Activated CD8-positive, alpha-beta T cell treated with anti-CD3 and anti-CD28 coated beads for 36 hours (primary cell): ENCODE data around the gene FAM83F. TPM values are rescaled to one million over a fixed set of nuclear protein-coding genes. Genes with fewer than 3 reads are reported as not detected.

Experiments
- ATAC-seq: fragments of 200-7000 bp; cut with Tn5 transposase; one replicate; pipeline ENCODE4 v1.10.0; 2021; ENCODE audit warnings: mild to moderate bottlenecking, moderate library complexity
- CTCF ChIA-PET: fragments of 350-600 bp; sonication (Branson Sonifier 250); formaldehyde crosslinking; loops from one replicate; lab custom pipeline; 2021; ENCODE audit warnings: antibody characterized with exemption; lab: Charles Lee
- POLR2A ChIA-PET: fragments of 350-600 bp; sonication (Branson Sonifier 250); formaldehyde crosslinking; loops from one replicate; lab custom pipeline; 2021; ENCODE audit warnings: antibody characterized with exemption; lab: Charles Lee
- DNase-seq: peaks from one replicate; pipeline ENCODE4 v3.0.0-alpha.2; 2020
- H3K27ac Mint-ChIP-seq: one replicate; pipeline ENCODE4 v1.8.0; 2021; ENCODE audit warnings: mild to moderate bottlenecking, mixed read lengths
- H3K27me3 Mint-ChIP-seq: one replicate; pipeline ENCODE4 v1.8.0; 2021; ENCODE audit warnings: mixed read lengths
- H3K36me3 Mint-ChIP-seq: one replicate; pipeline ENCODE4 v1.8.0; 2021; ENCODE audit warnings: low read depth, mixed read lengths
- H3K4me1 Mint-ChIP-seq: one replicate; pipeline ENCODE4 v1.8.0; 2021; ENCODE audit warnings: low read depth, mixed read lengths
- H3K4me3 Mint-ChIP-seq: one replicate; pipeline ENCODE4 v1.8.0; 2021; ENCODE audit warnings: mild to moderate bottlenecking, moderate library complexity, mixed read lengths
- H3K9me3 Mint-ChIP-seq: one replicate; pipeline ENCODE4 v1.8.0; 2021; ENCODE audit warnings: mixed read lengths
- intact Hi-C: fragments of 100-400 bp; cut with micrococcal nuclease; formaldehyde crosslinking; loops from one replicate; pipeline ENCODE4 v1.10.0; 2022
- total RNA-seq, 2 experiments: library from RNA; stranded (reverse); gene quantifications; one replicate each; pipeline ENCODE4 v1.2.3, GENCODE V29; 2021
- TF ChIP-seq, protein P1 (sequence below): fragments of 200-600 bp; IDR thresholded peaks from one replicate; pipeline ENCODE4 v1.8.0; 2022; ENCODE audit warnings: antibody characterized with exemption, mild to moderate bottlenecking

The FAM83F gene
- total RNA-seq, 2 experiments from 2014 or later, result 1.5 to 2.0 TPM

DNA sequence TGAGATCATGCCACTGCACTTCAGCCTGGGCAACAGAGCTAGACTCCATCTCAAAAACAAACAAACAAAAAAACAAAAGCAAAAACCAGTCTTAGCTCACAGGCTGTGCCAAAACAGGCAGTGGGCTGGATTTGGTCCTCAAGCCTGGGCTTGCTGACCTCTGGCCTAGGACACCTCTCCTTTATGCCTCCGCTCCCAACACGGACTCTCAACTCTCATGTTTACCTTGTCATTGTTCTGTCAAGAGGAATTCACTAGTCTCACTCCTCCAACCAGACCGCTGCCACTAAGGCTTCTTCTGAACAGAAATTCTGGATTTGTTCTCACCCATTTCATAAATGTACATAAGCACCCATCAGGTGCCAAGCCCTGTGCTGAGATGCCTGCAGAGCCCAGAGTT is 42.6 kb downstream of the FAM83F start:
- TF ChIP-seq, protein P1, sequence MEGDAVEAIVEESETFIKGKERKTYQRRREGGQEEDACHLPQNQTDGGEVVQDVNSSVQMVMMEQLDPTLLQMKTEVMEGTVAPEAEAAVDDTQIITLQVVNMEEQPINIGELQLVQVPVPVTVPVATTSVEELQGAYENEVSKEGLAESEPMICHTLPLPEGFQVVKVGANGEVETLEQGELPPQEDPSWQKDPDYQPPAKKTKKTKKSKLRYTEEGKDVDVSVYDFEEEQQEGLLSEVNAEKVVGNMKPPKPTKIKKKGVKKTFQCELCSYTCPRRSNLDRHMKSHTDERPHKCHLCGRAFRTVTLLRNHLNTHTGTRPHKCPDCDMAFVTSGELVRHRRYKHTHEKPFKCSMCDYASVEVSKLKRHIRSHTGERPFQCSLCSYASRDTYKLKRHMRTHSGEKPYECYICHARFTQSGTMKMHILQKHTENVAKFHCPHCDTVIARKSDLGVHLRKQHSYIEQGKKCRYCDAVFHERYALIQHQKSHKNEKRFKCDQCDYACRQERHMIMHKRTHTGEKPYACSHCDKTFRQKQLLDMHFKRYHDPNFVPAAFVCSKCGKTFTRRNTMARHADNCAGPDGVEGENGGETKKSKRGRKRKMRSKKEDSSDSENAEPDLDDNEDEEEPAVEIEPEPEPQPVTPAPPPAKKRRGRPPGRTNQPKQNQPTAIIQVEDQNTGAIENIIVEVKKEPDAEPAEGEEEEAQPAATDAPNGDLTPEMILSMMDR, result no peak
- intact Hi-C loops, result no loop called here

DNA sequence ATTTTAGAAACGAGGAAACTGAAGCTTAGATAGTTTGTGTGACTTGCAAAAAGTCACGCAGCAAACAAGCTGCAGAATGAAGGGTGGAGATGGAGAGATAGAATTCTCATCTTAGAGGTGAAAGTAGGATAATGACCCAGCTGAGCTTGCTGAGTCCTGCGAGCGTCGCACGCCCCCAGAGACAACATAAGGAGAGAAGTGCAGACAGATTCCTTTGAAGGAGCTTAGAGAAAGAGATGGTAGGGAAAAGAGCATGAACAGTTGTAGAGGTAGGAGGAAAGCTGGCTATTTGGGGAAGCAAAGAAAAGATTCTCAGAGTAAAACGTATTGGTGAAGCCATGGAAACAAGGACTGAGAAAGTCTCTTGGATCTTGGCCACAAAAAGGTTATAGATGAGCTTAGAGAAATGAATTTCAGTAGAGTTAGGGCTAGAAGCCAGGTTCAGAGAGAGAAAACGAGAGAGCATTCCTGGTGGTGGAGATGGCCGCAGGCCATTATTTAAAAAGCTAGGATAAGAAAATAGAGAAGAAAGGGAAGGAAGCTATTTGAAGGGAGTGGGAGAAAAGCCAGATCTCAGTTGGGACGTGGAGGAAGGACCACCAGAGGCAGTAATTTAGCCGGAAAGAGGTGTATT is 44.8 kb downstream of the FAM83F start:
- H3K4me3 Mint-ChIP-seq, result no peak overlapping the region
- H3K27ac Mint-ChIP-seq, result no peak overlapping the region
- peaks cover 5% of the 10 kb centered on the region for H3K27me3 Mint-ChIP-seq
- H3K4me1 Mint-ChIP-seq, result peaks cover 6% of the 10 kb centered on the region
- H3K9me3 Mint-ChIP-seq, result no peaks in the 10 kb centered on the region
- TF ChIP-seq, protein P1, result no peak
- no peak for ATAC-seq
- DNase-seq, result no peak
- POLR2A ChIA-PET, result interaction anchor here (0.7 to 1.5 kb wide), 4 partner anchors 18 to 518 kb away, joined by 3 to 4 read pairs (median 3); no protein-coding TSS in a partner anchor
- intact Hi-C loops, result loop anchor here (5.0 kb wide), 1 partner anchor 308 kb away; the partner anchor contains the start of gene ADSL
- H3K36me3 Mint-ChIP-seq, result peaks cover 2% of the 10 kb centered on the region
- CTCF ChIA-PET, result interaction anchor here (0.8 to 4.2 kb wide), 10 partner anchors 9 to 546 kb away, joined by 3 to 37 read pairs (median 4); no protein-coding TSS in a partner anchor

More for the DNA sequence above, 42.6 kb downstream of the FAM83F start:
- Mint-ChIP-seq H3K27me3 (peaks cover 5% of the 10 kb centered on the region), H3K4me3 (no peak overlapping the region), H3K9me3 (no peaks in the 10 kb centered on the region), H3K4me1 (no peaks in the 10 kb centered on the region), H3K27ac (no peak overlapping the region), H3K36me3 (no peaks in the 10 kb centered on the region)
- no peak for DNase-seq
- CTCF ChIA-PET, result interaction anchor here (0.7 to 3.8 kb wide), 14 partner anchors 13 to 508 kb away, joined by 3 to 37 read pairs (median 4); no protein-coding TSS in a partner anchor
- POLR2A ChIA-PET, result interaction anchor here (0.6 kb wide), 2 partner anchors 42 to 435 kb away, joined by 3 to 5 read pairs; no protein-coding TSS in a partner anchor
- ATAC-seq, result no peak

DNA sequence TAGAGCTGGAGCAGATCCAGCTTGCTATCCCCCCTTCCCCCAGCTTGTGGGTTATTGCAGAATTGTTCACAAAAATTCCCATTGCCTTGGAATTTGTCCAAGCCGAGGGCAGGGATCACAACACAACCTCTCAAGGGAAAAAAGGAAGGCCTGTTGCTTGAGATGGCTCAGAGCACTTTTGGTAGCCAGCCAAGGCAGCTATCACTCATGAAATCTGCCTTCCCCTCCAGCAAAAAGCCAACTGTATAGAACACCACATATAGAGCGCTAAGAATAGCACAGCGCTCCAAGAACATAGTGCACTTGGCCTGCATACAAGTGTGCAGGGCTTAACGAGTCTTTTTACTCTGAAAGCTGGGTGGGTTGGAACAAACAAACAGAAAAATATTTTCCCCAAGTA is 46.2 kb downstream of the FAM83F start:
- no peak for DNase-seq

DNA sequence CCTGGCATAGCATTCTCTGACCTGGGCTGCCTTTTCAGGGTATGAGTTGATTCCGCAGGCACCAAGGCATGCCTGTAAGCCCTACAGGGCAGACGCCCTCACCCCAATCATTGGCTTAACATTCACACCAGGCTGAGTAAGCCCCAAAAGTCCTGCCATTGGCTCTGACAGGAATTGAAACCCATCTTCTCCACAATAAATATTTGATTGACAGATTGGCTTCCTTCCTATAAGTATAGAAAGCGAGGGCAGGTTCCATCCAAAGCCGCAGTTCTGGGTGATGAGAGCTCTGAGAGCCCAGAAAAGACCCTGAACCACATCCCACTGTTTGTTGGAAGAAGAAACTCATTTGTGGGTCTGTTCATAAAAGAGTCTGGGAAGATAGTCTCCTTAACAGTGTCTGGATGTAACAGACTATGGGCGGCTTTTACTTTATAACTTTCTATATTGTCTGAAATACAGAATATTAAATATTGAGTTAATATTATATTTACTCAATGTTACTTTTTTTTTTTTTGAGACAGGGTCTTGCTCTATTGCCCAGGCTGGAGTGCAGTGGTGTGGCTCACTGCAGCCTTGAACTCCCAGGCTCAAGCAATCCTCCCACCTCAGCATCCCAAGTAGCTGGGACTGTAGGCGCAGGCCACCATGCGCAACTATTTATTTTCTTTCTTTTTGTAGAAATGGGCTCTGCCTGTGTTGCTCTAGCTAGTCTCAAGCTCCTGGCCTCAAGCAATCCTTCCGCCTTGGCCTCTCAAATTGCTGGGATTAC is 46.8 kb downstream of the FAM83F start:
- peaks cover 5% of the 10 kb centered on the region for H3K27me3 Mint-ChIP-seq
- CTCF ChIA-PET, result interaction anchor here (1.9 to 4.2 kb wide), 4 partner anchors 18 to 507 kb away, joined by 12 to 37 read pairs (median 16); no protein-coding TSS in a partner anchor
- H3K4me1 Mint-ChIP-seq, result peaks cover 8% of the 10 kb centered on the region
- POLR2A ChIA-PET, result interaction anchor here (0.6 to 1.0 kb wide), 2 partner anchors 9 to 101 kb away, joined by 3 read pairs; no protein-coding TSS in a partner anchor
- peaks cover 3% of the 10 kb centered on the region for H3K36me3 Mint-ChIP-seq
- ATAC-seq (no peak), DNase-seq (no peak)
- TF ChIP-seq, protein P1, result no peak
- no peaks in the 10 kb centered on the region for H3K9me3 Mint-ChIP-seq
- no peak overlapping the region for H3K27ac Mint-ChIP-seq
- intact Hi-C loops, result loop anchor here (5.0 kb wide), 1 partner anchor 306 kb away; the partner anchor contains the start of gene ADSL
- no peak overlapping the region for H3K4me3 Mint-ChIP-seq

More for the DNA sequence above, 46.2 kb downstream of the FAM83F start:
- Mint-ChIP-seq H3K27me3 (peaks cover 5% of the 10 kb centered on the region), H3K9me3 (no peaks in the 10 kb centered on the region), H3K4me1 (peaks cover 6% of the 10 kb centered on the region), H3K36me3 (peaks cover 3% of the 10 kb centered on the region), H3K27ac (no peak overlapping the region), H3K4me3 (no peak overlapping the region)
- CTCF ChIA-PET, result interaction anchor here (1.0 to 4.2 kb wide), 6 partner anchors 17 to 547 kb away, joined by 4 to 37 read pairs (median 10); no protein-coding TSS in a partner anchor
- ATAC-seq, result no peak
- intact Hi-C loops, result loop anchor here (5.0 kb wide), 1 partner anchor 306 kb away; the partner anchor contains the start of gene ADSL
- POLR2A ChIA-PET, result interaction anchor here (0.9 to 1.5 kb wide), 3 partner anchors 16 to 101 kb away, joined by 3 to 4 read pairs (median 3); no protein-coding TSS in a partner anchor
- TF ChIP-seq, protein P1, result no peak
